PC-3 (cell line): ENCODE measurements around the gene ZC2HC1C. TPM values are rescaled to one million over a fixed set of nuclear protein-coding genes. Genes with fewer than 3 reads are reported as not detected.

ENCODE experiments used
- ATAC-seq: fragments of 200-7000 bp; cut with Tn5 transposase; 2 replicates; pipeline ENCODE4 v1.9.1; 2020; ENCODE audit warnings: mild to moderate bottlenecking, moderate library complexity
- BruUV-seq: library from RNA; stranded (reverse); fragments of 400-500 nt; replicated peaks from 2 replicates; lab custom pipeline; 2021; lab: Mats Ljungman, UMichigan
- CTCF ChIA-PET: fragments of 300-600 bp; sonication (Branson Sonifier 250); formaldehyde crosslinking; loops from one replicate; lab custom pipeline; 2022; ENCODE audit warnings: antibody characterized with exemption; lab: Charles Lee
- POLR2A ChIA-PET: fragments of 300-600 bp; sonication (Branson Sonifier 250); formaldehyde crosslinking; loops from one replicate; lab custom pipeline; 2022; ENCODE audit warnings: antibody characterized with exemption; ENCODE audit not compliant: unreplicated experiment; lab: Charles Lee
- DNase-seq: peaks from one replicate; pipeline ENCODE4 v3.0.0-alpha.2; 2015
- H2AFZ ChIP-seq: fragments of 300-600 bp; sonication (generic); 2 replicates; pipeline ENCODE4 v1.6.0; 2016; ENCODE audit warnings: antibody characterized with exemption, low read length
- H3F3A ChIP-seq: fragments of 300-600 bp; sonication (generic); one replicate; pipeline ENCODE4 v1.6.0; 2017; ENCODE audit warnings: antibody characterized with exemption, low read length, control low read depth, mild to moderate bottlenecking; ENCODE audit not compliant: unreplicated experiment
- H3K27ac ChIP-seq: fragments of 300-600 bp; sonication (generic); 2 replicates; pipeline ENCODE4 v1.5.1; 2016; ENCODE audit warnings: mild to moderate bottlenecking, low read length
- H3K27me3 ChIP-seq: fragments of 300-600 bp; sonication (generic); 2 replicates; pipeline ENCODE4 v1.6.1; 2016; ENCODE audit warnings: low read length, mixed read lengths
- H3K36me3 ChIP-seq: fragments of 300-600 bp; sonication (generic); 2 replicates; pipeline ENCODE4 v1.6.1; 2016; ENCODE audit warnings: low read depth, mixed run types, low read length, mixed read lengths
- H3K4me1 ChIP-seq: fragments of 300-600 bp; sonication (generic); 2 replicates; pipeline ENCODE4 v1.5.1; 2016; ENCODE audit warnings: low read length; ENCODE audit not compliant: insufficient read depth
- H3K4me2 ChIP-seq: fragments of 300-600 bp; sonication (generic); 2 replicates; pipeline ENCODE4 v1.6.0; 2016; ENCODE audit warnings: low read length
- H3K4me3 ChIP-seq: fragments of 300-600 bp; sonication (generic); 2 replicates; pipeline ENCODE4 v1.5.1; 2016; ENCODE audit warnings: mild to moderate bottlenecking, low read length, mixed read lengths
- H3K79me2 ChIP-seq: fragments of 300-600 bp; sonication (generic); 2 replicates; pipeline ENCODE4 v1.6.1; 2017; ENCODE audit warnings: low read length, mixed read lengths
- H3K9ac ChIP-seq: fragments of 300-600 bp; sonication (generic); 2 replicates; pipeline ENCODE4 v1.6.0; 2016; ENCODE audit warnings: mild to moderate bottlenecking, low read length
- H3K9me2 ChIP-seq: fragments of 300-600 bp; sonication (generic); replicated peaks from 2 replicates; pipeline ENCODE4 v1.6.1; 2016; ENCODE audit warnings: mixed run types, low read length, mixed read lengths
- H3K9me3 ChIP-seq: fragments of 300-600 bp; sonication (generic); 2 replicates; pipeline ENCODE4 v1.6.1; 2016; ENCODE audit warnings: low read length, mixed read lengths
- H4K20me1 ChIP-seq: fragments of 300-600 bp; sonication (generic); 2 replicates; pipeline ENCODE4 v1.6.1; 2016; ENCODE audit warnings: low read length, mixed read lengths
- CTCF ChIP-seq: fragments of 300-600 bp; sonication (generic); conservative IDR thresholded peaks from 2 replicates; pipeline ENCODE4 v1.5.1; 2017; ENCODE audit warnings: antibody characterized with exemption, low read depth, mild to moderate bottlenecking, low read length
- EZH2 ChIP-seq: fragments of 300-600 bp; sonication (generic); IDR thresholded peaks from one replicate; pipeline ENCODE4 v1.6.1; 2017; ENCODE audit warnings: antibody characterized with exemption, mild to moderate bottlenecking, low read length; ENCODE audit not compliant: unreplicated experiment
- EZH2phosphoT487 ChIP-seq: fragments of 300-600 bp; sonication (generic); IDR thresholded peaks from 2 replicates; pipeline ENCODE4 v1.6.1; 2018; ENCODE audit warnings: mild to moderate bottlenecking, antibody characterized with exemption, low read length, borderline replicate concordance
- intact Hi-C: fragments of 100-400 bp; cut with micrococcal nuclease; formaldehyde crosslinking; loops from 2 replicates; pipeline ENCODE4 v1.9.0; 2023
- total RNA-seq: library from RNA; depleted of rRNA; stranded (reverse); fragments of >200 nt; gene quantifications from 2 replicates; pipeline ENCODE4 v1.2.3, GENCODE V29; 2014; rRNA removed

ZC2HC1C gene
- total RNA-seq, 1 experiment from 2014 or later, result 3.4 TPM

- Histone ChIP-seq H3K9me2 (no peaks in the 10 kb centered on the region), H4K20me1 (no peaks in the 10 kb centered on the region), H3F3A (no peaks in the 10 kb centered on the region), H3K36me3 (peaks cover 8% of the 10 kb centered on the region), H3K9ac (no peak overlapping the region), H2AFZ (no peak overlapping the region), H3K4me2 (no peak overlapping the region), H3K79me2 (peaks cover 22% of the 10 kb centered on the region), H3K27ac (no peak overlapping the region), H3K27me3 (no peaks in the 10 kb centered on the region), H3K9me3 (no peaks in the 10 kb centered on the region), H3K4me1 (peaks cover 31% of the 10 kb centered on the region), H3K4me3 (no peak overlapping the region)
- TF ChIP-seq CTCF (no peak), EZH2phosphoT487 (no peak), EZH2 (no peak)
- ATAC-seq (no peak), DNase-seq (no peak)
- CTCF ChIA-PET, result no interaction called here
- intact Hi-C loops, result no loop called here
- BruUV-seq, result no TSS peak
- POLR2A ChIA-PET, result no interaction called here
Measured at GRCh38 chr14:75128596-75128990, 59.2 kb downstream of the ZC2HC1C start.

Other genes with a start within 250 kb of the ZC2HC1C start
- gene PROX2, start 193.5 kb upstream of the ZC2HC1C start, total RNA-seq, result not detected in 2 replicates
- 56.9 and 61.1 TPM in 2 replicates for gene DLST, start 187.7 kb upstream of the ZC2HC1C start, total RNA-seq
- gene RPS6KL1, start 146.4 kb upstream of the ZC2HC1C start, total RNA-seq, result 16.0 and 17.9 TPM in 2 replicates
- gene PGF, start 114.0 kb upstream of the ZC2HC1C start, total RNA-seq, result 0.26 and 1.5 TPM in 2 replicates
- gene EIF2B2, start 66.7 kb upstream of the ZC2HC1C start, total RNA-seq, result 96.8 and 113 TPM in 2 replicates
- 7.9 and 13.2 TPM in 2 replicates for gene MLH3, start 18.2 kb upstream of the ZC2HC1C start, total RNA-seq
- gene ACYP1, start 5.6 kb upstream of the ZC2HC1C start, total RNA-seq, result 22.6 and 23.5 TPM in 2 replicates
- 29.6 and 44.5 TPM in 2 replicates for gene NEK9, start 57.4 kb downstream of the ZC2HC1C start, total RNA-seq
- 246 and 253 TPM in 2 replicates for gene TMED10, start 107.0 kb downstream of the ZC2HC1C start, total RNA-seq
- 99.2 and 103 TPM in 2 replicates for gene FOS, start 209.2 kb downstream of the ZC2HC1C start, total RNA-seq